Kidney glomerular epithelial cell (primary cell): ENCODE results near the gene TMEM59L.
A peak's percentile ranks its signal among the peaks of the same experiment; 100 is the strongest.
"Not testable (repeated sequence)": the region's sequence is repeated elsewhere in the genome, so short reads cannot be mapped to it uniquely, and the experiment has no call there.

Experiments
- DNase-seq: peaks from one replicate; lab custom pipeline; 2025; lab: John Stamatoyannopoulos, UW

Gene TMEM59L

GRCh38 chr19:18612772-18613588 lies at the start of gene TMEM59L:
Gene TMEM59L (plus strand): TSS chr19:18612870. CDS start chr19:18612959, 89 bp downstream.
- no peak for DNase-seq

- no peak for DNase-seq
Measured at GRCh38 chr19:18566953-18567352, 45.7 kb upstream of the TMEM59L start.

GRCh38 chr19:18568367-18568766 lies 44.3 kb upstream of the TMEM59L start:
- DNase-seq: no peak

GRCh38 chr19:18571564-18572344 lies 40.9 kb upstream of the TMEM59L start, which contains the start of gene UBA52:
Gene UBA52 (plus strand): TSS chr19:18571857. CDS start chr19:18573301, 1,444 bp downstream.
- peak; percentile 93 for DNase-seq

- no peak for DNase-seq
Measured at GRCh38 chr19:18574691-18575291, 37.9 kb upstream of the TMEM59L start.

- no peak for DNase-seq
Measured at GRCh38 chr19:18576383-18576782, 36.3 kb upstream of the TMEM59L start.

- DNase-seq: no peak
Measured at GRCh38 chr19:18577365-18577914, 35.2 kb upstream of the TMEM59L start.

- no peak for DNase-seq
Measured at GRCh38 chr19:18580311-18580710, 32.4 kb upstream of the TMEM59L start.

GRCh38 chr19:18586306-18586705 lies 26.4 kb upstream of the TMEM59L start:
- no peak for DNase-seq

GRCh38 chr19:18587561-18587960 lies 25.1 kb upstream of the TMEM59L start:
- DNase-seq: no peak

- no peak for DNase-seq
Measured at GRCh38 chr19:18587962-18588610, 24.6 kb upstream of the TMEM59L start.

- DNase-seq: peak; percentile 35
Measured at GRCh38 chr19:18588611-18589379, 23.9 kb upstream of the TMEM59L start, which contains the start of gene REX1BD. Gene REX1BD (plus strand): TSS chr19:18588798. CDS start chr19:18588802, 4 bp downstream.

- DNase-seq: peak; percentile 30
Measured at GRCh38 chr19:18589380-18590272, 23.0 kb upstream of the TMEM59L start.

- peak; percentile 9 for DNase-seq
Measured at GRCh38 chr19:18590273-18591272, 22.1 kb upstream of the TMEM59L start.

GRCh38 chr19:18591735-18592385 lies 20.8 kb upstream of the TMEM59L start:
- DNase-seq: no peak

- not testable (repeated sequence) for DNase-seq
Measured at GRCh38 chr19:18592732-18593131, 19.9 kb upstream of the TMEM59L start.

GRCh38 chr19:18593367-18594095 lies 19.1 kb upstream of the TMEM59L start:
- no peak for DNase-seq
